ENCODE data around the gene MISP. TPM values are rescaled to one million over a fixed set of nuclear protein-coding genes. Genes with fewer than 3 reads are reported as not detected.

MISP gene
- total RNA-seq, 1 donor from 2014 or later: not detected

DNA sequence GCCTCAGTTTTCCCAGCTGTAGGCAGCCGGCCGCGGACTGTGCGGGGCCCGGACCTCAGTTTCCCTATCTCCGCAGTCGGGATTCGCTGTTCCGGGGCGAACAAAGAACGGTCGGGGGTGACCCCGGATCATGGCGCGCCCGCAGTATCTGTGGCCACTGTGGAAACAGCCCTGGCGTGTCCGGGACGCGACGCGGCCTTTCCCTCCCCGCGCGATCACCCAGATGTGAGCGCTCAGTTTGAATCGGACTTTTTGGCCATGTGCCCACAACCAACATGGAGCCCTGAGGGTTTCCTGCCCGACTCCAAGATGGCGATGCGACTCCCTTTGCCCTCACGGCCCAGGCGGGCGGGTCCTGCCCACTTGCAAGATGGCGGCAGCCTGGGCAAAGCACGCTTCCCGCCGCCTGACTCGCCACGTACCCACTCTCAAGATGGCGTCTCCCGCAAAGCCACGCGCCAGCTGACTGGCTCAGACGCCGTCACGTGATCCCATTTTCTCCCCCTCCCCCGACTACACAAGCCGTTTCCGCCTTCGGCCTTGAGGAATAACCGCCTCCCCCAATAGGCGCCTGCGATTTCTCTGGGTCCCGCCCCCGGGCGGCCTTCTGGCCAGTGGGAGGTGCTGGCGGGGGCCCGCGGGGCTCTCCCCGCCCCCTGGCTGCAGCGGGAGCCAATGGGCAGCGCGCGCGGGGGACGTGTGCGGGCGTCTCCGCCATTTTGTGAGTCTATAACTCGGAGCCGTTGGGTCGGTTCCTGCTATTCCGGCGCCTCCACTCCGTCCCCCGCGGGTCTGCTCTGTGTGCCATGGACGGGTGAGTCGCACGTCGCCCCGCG lies 46.0 kb downstream of the MISP start, which contains the start of gene PTBP1:
PTBP1 (plus strand) TSS at position 761 of the 836 bp plus-strand sequence; CDS start at position 807, 46 bp downstream.
- peak; percentile 100 for DNase-seq

DNA sequence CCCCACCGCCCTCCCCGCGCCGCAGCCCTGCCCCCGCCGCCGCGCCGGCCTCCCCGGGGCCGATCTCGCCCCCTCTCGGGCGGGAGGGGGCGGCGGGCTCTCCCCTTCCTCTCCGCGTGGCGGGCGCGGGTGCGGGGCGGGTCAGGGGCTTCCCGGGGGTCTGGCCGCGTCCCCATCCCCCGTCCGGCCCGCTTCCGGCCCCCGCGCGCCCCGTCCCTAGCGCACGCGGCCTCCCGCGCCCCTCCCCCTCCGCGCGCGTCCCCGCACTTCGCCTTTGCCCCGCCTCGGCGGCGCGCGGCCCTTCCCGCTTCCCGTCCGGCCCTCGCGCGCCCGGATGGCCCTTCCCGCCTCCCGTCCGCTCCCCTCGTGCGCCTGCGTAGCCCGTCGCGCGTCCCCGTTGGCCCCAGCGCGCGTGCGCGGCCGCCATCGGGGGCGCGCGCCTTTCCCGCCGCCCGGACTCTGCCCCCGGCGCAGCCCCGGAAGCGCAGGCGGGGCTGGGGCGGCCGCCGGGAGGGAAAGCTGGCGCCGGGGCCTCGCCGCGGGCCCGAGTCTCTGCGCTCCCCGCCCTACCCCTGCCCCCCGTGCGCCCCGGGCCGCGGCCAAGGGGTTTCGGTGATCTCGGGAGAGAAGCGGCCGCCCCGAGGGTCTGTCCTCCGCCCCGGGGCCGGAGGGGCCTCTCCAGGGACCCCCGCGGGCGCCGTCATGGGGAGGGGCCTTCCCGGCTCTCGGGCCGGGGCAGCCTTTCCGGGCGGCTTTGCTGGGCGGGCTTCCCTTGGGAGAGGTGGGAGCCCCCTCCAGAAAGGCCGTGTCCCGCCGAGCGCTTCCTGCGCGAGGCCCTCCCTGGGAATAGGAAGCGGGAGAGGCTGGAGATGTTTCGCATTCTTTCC lies 46.9 kb downstream of the MISP start:
- DNase-seq: peak; percentile 49

DNA sequence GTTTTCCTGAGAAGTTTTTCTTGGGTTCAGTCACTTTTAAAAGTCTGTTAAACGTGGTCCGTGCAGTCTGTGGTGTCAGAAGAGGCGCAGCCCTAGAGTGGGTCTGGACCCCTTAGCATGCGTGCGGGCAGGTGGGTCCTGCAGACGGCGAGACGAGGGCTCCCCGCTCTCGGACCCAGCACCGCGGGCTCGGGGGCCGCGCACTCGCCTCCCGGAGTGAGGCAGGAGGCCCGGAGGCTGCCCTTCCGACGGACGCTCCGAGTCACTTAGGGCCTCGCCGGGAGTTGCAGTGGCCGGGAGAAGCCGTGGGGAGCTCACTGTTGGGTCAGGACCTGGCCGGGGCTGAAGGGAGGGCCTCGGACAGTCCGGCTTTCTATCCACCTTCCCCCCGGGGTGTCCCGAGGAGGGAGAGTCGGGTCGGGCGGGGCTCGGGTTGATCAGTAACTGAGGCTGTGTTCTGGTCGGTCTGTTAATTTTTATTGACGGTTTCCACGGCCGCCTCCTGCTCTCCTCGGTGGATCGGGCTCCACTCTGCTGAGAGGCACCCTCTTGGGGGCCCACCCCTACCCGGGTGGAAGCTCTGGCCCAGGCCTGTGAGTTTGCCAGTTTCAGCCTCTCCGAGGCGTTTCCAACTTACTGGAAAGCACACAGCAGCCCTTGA lies 47.6 kb downstream of the MISP start:
- DNase-seq: no peak

DNA sequence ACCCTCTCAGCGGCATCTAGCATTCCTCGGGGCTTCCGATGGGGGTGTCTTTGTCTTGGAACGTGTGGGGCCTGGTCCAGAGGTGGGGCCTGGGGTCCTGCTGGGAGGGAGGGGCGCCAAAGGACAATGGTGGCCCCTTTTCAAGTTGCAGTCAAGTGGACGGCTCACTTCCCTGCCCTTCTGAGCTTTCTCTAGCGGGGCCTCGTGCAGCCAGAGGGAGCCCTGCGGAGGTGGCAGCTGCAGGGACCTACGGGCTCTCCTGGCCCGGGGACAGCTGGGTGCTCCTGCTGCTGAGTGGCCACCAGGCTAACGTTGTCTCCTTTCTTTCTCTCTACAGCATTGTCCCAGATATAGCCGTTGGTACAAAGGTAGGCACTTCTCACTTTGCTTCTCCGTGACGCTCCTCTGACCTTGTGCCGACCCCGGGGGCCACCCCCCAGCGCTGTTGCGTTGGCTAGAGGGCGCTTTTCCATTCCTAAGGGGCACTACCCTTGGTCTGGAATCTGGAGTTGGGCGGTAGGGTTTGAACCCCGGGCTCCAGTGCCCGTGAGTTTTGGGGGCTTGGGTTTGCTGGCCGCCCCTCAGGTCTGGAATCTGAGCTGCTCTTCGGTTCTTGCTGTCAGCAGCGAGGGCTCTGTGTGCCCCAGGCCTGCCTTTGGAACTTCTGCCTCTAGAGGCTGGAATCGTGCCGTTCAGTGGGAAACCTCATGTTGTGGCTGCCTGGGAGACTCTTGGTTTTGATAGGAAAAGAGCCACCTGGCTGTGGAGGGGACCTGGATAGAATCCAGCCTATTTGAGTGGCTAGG lies 48.4 kb downstream of the MISP start:
- no peak for DNase-seq

DNA sequence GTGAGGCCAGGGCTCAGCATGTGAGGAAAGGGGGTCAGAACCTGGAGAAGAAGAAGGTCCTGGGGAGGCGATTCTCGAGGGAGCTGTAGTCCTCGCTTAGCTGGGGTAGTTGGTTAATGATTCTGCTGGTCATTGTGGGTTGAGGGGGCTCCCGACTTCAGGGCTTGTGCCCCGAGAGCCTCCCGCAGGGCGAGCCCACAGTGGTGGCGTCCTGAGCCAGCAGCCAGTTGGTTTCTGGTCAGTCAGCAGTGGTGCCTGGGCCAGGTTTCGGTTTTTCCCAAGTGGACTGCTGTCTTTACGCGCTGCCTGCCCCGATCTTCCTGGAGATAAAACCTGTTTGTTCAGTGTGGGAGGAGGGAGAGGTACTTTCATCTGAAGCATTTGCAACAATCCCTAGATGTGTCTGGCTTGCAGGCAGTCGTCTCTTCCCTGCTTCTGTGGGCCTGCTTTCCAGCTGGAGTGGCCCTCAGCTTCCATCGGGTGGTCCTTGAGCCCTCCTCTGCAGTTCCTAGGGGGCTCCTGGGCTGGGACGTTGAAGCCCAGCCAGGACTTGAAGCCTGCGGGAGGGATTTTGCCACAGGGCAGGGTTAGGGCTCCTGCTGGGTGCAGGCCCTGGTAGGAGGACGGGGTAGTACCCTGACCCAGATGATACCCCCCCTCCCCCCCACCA lies 49.6 kb downstream of the MISP start:
- no peak for DNase-seq

DNA sequence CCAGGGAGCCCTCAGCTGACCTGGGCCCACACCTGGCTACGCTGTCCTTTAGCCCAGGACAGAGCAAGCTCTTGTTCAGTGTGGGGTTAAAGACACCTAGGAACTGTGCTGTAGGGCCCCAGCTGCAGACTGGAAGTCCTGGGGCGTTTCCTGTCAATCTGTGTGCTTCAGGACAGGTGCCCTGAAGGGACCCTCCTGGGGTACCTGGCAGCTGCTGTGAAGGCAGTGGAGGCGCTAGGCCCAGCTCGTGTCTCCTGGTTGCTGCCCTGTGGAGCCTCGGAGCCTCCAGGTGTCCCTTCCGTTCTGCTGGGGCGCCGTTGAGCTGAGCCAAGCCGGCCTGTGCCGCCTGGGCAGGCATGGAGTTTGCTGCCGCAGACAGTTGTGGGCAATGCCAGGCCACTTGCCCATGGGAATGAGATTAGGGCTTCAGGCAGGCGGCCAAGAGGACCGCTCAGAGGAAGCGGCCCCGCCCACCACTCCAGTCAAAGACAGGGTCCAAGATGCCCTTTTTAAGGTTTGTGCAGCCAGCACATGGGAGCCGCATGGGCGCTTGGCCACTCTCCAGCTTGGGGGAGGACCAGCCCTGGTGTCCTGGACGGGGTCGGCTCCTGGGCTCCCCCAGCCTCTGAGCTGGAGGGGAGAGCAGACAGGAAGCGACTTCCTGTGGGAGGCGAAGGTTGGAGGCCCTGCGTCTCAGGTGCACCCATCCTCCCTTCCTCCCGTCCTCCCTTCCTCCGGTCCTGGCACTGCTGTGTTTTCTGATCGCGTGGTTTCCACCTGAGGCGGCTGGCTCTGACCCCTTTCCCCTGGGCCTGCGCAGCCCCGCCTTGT lies 50.3 kb downstream of the MISP start:
- DNase-seq: no peak

DNA sequence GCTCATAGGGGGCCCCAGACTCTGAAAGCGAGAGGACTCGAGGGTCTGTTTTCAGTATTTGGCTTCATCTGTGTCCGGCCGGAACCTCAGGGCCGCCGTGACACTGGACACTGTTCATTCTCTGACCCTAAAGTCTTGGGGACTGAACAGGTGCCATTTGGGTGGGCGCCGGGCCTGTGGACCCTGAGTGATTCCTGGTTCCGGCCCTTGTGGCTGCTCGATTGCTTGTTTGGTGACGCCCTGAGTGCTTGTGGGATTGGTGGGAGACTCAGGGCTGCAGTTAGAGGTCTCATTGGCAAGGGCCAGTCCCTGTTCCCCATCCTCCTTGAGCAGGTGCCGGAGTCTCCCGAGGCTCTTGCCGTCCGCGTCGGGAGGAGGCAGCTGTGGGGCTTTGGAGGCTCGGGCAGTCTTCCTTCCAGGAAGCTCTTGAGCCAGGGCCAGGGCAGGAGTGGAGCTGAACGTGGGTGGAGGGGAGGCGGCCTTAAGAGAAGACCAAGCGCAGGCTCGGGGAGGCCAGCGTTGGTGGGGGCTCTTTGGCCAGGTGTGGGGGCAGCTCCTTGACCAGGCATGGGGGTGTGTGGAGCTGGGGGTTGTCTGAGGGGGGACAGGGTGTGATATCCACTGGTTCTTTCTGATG lies 51.1 kb downstream of the MISP start:
- no peak for DNase-seq

DNA sequence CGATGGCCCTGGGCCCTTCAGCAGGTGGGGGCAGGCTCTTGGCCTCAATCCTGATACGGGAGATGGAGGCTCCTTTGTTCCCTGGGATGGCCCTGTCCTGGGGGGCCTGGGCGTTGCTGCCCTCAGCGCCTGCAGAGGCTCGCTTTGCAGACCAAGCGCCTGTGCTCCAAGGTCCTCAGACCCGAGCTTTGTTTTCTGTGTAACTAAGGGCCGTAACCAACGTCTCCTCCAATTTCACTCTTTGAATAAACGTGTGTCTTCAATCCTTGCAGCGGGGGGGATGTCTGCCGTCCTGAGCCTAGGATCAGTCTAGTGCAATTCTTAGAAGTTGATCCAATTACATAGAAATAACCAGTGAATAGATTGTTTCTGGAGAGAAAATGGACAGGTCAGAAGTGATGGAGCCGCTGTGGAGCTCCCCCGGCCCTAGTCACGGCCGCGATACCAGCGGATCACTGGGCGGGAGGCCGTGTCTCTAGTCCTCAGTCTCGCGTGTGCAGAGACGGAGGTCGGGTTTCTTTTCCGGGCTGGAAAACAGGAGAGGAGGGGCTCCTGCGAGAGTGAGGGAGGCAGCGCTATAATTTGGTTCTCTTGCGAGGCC lies 51.7 kb downstream of the MISP start:
- DNase-seq: no peak

DNA sequence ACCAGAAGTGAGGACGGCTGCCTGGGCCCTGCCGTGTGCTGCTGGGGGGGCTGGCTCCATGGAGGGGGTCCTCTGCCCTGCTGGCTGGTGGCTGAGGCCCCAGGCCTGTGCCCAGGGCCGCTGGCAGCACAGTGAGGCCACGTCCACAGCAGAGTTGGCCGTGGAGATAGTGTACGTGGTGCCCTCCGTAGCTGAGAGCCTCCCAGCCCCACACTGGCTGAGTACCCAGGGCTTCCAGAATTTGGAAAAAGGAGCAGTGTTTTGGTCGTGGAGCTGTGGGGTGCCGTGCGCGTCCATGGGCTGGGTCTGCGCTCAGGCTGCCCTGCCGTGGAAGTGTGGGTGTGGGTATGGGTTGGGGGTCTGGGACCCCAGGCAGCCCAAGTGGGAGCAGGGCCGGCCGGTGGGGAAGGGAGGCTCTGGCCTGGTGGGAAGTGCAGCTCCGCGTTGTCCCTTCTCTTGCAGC lies 52.2 kb downstream of the MISP start:
- DNase-seq: no peak

DNA sequence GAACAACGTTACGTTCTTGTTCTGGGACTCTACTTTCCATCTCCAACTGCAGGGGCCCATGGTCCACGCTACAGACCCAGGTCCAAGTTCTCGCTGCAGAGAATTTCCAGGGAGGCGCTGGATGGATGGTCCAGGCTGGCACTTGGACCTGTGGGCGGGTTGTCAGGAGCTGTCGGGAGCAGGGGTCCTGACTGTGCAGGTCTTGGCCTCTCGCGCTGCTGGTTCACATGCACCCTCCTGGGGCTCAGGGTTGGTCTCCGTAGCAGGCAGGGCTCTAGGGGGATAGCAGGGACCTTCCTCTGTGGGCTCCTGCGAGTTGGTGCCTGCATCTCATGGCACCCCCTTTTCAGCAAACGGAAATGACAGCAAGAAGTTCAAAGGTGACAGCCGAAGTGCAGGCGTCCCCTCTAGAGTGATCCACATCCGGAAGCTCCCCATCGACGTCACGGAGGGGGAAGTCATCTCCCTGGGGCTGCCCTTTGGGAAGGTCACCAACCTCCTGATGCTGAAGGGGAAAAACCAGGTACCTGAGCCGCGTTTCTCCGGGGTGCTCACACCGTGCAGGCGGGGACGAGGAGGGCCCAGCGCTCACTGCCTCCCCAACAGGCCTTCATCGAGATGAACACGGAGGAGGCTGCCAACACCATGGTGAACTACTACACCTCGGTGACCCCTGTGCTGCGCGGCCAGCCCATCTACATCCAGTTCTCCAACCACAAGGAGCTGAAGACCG lies 52.9 kb downstream of the MISP start:
- DNase-seq: no peak

DNA sequence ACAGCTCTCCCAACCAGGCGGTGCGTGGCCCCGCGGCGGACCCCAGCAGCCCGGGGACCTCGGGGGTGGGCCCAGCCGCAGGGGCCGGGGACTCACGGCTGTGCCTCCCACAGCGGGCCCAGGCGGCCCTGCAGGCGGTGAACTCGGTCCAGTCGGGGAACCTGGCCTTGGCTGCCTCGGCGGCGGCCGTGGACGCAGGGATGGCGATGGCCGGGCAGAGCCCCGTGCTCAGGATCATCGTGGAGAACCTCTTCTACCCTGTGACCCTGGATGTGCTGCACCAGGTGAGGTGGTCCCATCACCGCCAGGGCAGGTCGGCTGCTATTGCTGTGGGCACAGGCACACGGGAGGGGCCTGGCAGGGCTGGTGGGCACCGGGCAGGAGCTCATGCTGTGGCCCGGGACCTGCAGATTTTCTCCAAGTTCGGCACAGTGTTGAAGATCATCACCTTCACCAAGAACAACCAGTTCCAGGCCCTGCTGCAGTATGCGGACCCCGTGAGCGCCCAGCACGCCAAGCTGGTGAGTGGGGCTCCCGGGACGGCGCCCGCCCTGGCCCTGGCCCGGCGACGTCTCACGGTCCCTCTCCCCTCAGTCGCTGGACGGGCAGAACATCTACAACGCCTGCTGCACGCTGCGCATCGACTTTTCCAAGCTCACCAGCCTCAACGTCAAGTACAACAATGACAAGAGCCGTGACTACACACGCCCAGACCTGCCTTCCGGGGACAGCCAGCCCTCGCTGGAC lies 53.7 kb downstream of the MISP start:
- DNase-seq: no peak

DNA sequence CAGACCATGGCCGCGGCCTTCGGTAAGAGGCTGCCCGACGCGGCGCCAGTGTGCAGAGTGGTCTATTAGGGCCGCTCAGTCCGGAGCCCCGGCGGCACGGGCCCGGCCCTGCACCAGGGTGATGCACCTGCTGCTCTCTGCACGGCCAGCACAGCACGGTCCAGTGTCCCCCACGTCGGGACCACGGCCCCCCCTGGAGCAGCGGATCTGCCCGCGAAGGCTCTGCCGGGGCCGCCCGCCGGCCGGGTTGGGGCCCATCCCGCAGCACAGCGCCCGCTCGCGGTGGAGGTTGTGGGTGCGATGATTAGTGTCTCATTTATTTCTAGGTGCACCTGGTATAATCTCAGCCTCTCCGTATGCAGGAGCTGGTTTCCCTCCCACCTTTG lies 54.2 kb downstream of the MISP start:
- DNase-seq: no peak

DNA sequence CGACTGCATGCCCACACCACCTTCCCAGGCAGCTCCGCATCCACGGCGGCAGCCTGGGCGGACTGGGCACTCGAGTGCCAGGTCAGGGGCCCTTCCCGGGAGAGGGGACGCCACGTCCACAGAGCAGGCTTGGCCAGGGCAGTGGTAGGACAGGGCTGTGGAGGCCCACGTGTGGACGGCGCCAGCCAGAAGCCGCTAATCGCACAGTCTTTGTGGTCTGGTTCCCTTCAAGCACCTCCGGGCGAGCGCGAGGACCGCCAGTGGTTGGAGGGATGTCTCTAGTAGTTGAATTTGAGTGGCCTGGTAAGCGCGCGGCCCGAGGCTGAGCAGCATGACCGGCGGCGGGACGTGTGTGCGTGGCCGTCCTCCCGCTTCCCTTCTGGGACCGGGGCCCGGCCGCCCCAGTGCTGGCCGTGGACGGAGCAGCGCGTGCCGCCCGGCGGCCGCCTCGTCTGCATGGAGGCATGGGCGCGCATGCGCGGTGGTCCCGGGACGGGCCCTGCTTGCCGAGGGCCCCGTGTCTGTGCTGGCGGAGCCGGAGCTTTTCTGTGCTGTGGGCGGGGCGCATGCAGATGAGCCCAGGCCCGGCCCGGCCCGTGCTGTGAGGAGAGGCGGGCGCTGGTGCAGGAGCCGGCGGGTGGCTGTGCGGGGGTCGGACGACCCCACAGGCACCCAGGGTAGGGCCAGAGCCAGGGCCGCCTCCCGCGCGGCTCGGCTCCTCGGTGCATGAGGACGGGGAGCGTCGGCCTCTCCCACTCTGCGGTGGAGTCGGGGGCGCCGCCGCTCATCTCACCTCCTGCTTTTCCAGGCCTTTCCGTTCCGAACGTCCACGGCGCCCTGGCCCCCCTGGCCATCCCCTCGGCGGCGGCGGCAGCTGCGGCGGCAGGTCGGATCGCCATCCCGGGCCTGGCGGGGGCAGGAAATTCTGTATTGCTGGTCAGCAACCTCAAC lies 55.0 kb downstream of the MISP start:
- DNase-seq: no peak

DNA sequence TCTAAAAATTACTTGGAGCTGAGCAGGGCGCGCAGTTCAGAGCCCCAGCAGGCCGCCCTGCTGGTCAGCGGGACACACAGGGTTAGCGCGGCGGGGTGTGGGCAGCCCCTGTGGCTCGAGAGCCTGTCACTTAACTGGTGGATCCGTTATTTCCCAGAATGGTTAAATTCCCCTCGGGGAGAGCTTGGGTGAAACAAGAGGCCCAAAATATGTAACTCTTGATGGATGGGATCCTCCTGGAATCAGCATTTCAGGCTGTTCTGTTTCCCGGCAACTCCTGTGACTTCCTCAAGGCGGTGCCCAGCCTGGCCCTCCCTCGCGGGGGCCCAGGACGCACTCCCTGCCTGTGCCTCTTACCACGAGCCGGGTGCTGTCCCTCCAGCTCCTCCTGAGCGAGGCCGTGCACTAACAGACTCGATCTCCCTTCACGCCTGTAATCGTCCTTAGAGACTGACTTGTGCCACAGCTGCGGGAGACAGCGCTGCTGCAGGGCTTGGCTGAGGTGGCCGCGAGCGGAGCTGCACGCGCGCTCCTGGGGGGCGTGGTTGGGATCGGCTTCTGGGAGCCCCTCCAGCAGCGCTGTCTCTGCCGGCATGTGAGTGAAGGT lies 56.0 kb downstream of the MISP start:
- no peak for DNase-seq

DNA sequence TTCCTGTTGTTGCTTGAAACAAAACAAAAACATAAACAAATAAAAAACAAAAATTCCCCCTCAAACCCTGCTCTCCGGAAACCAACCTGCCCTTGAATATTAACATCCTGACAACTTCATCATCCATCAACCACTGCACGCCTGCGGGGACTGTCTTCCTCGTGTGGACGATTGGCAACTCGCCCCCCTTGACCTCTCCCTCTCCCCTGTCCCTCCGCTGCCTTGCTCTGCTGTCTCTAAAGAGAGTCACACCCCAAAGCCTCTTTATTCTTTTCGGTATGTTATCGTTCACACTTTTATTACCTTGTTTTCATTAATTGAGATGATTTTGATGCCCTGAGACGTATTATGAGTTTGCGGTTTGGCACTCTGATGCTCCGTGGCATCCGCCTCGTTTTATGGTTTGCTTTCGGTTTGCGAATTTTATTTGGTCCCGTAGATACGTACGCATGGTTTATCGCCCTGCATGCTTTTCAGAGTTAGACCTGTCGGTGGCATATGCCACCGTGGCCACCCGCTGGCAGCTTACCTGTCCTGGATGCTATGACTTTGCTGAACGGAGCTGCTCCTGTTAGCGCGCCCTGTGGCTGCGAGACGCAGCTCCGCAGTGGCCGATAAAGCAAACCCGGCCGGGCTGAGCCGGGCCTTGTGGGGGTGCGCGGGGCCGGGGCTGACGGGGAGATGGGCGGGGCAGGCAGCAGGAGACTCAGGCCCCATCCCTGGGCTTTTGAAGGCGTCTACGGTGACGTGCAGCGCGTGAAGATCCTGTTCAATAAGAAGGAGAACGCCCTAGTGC lies 56.9 kb downstream of the MISP start:
- no peak for DNase-seq
